ENCODE data around the gene UQCRC2. TPM values are rescaled to one million over a fixed set of nuclear protein-coding genes. Genes with fewer than 3 reads are reported as not detected.
A peak's percentile ranks its signal among the peaks of the same experiment; 100 is the strongest.

Gene UQCRC2
- total RNA-seq, 1 experiment from 2014 or later: 299 TPM

DNA sequence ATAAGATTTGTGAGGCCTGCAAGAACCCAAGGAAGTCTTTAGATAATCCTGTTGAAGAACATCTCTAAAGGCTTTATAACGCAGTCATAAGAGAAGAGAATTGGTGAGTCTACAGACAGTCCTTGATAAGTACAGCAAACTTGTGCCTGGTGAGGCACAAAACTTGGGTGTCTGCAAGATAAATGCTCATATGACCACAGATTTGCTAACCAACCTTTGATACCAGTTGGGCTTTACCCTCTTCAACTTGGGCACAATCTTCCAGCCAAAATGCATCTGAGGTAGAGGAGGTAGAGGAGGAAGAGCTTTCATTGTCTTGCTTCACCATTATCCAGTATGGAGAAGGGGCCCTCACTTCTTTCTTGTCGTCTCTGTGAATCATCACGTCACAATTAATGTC lies 30.9 kb downstream of the UQCRC2 start:
- BruUV-seq (replicated peaks): no TSS peak
- intact Hi-C loops (cut with micrococcal nuclease; ENCODE audit: unreplicated experiment): no loop called here
- Histone ChIP-seq H3K9me3 (ENCODE audit: insufficient read depth, low read depth) (no peaks in the 10 kb centered on the region), H3K4me3 (no peak overlapping the region), H3F3A (ENCODE audit: insufficient read depth, low read depth) (peaks cover 6% of the 10 kb centered on the region), H3K9me2 (ENCODE audit: insufficient read depth) (no peaks in the 10 kb centered on the region), H3K4me2 (no peak overlapping the region), H3K4me1 (replicated peaks; ENCODE audit: insufficient read depth) (no peaks in the 10 kb centered on the region), H3K27ac (no peak overlapping the region), H3K79me2 (ENCODE audit: low read depth) (no peaks in the 10 kb centered on the region), H3K27me3 (ENCODE audit: insufficient read depth, low read depth) (no peaks in the 10 kb centered on the region), H4K20me1 (ENCODE audit: insufficient read depth) (0 out of 2 replicates have a peak, but pooled peaks cover 4% of the 10 kb centered on the region), H2AFZ (no peak overlapping the region), H3K36me3 (ENCODE audit: low read depth) (peaks cover 21% of the 10 kb centered on the region)
- TF ChIP-seq, protein P1, sequence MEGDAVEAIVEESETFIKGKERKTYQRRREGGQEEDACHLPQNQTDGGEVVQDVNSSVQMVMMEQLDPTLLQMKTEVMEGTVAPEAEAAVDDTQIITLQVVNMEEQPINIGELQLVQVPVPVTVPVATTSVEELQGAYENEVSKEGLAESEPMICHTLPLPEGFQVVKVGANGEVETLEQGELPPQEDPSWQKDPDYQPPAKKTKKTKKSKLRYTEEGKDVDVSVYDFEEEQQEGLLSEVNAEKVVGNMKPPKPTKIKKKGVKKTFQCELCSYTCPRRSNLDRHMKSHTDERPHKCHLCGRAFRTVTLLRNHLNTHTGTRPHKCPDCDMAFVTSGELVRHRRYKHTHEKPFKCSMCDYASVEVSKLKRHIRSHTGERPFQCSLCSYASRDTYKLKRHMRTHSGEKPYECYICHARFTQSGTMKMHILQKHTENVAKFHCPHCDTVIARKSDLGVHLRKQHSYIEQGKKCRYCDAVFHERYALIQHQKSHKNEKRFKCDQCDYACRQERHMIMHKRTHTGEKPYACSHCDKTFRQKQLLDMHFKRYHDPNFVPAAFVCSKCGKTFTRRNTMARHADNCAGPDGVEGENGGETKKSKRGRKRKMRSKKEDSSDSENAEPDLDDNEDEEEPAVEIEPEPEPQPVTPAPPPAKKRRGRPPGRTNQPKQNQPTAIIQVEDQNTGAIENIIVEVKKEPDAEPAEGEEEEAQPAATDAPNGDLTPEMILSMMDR (conservative IDR thresholded peaks at IDR 0.05): no peak
- no peak for TF ChIP-seq EZH2 (IDR thresholded peaks at IDR 0.05; ENCODE audit: low read depth)
- POLR2A ChIA-PET (ENCODE audit: unreplicated experiment): no interaction called here
- no peak for DNase-seq
- CTCF ChIA-PET: no interaction called here

DNA sequence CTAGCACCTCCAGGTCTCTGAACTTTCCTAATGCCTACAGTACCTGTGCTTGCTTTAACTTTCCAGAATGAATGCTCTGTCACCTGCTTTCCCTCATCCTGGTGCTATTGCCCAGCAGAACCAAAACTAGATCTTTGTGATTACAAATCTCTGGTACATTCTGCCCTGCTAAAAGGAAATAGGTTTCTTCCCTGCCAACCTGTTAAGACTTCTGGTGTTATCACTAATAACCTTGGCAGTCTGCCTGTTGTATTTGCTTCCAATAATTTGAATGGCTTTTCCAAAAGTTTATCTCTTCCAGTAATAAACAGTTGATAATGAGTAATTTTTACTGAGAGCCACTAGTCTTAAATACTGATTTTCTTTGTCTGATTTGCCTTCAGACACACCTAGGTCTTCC lies 32.4 kb downstream of the UQCRC2 start:
- BruUV-seq (replicated peaks): no TSS peak
- Histone ChIP-seq H2AFZ (no peak overlapping the region), H3K4me2 (no peak overlapping the region), H3K27me3 (ENCODE audit: insufficient read depth, low read depth) (no peaks in the 10 kb centered on the region), H4K20me1 (ENCODE audit: insufficient read depth) (0 out of 2 replicates have a peak, but pooled peaks cover 4% of the 10 kb centered on the region), H3K4me3 (no peak overlapping the region), H3K27ac (no peak overlapping the region), H3F3A (ENCODE audit: insufficient read depth, low read depth) (peaks cover 6% of the 10 kb centered on the region), H3K9me3 (ENCODE audit: insufficient read depth, low read depth) (no peaks in the 10 kb centered on the region), H3K9me2 (ENCODE audit: insufficient read depth) (no peaks in the 10 kb centered on the region), H3K79me2 (ENCODE audit: low read depth) (no peaks in the 10 kb centered on the region), H3K4me1 (replicated peaks; ENCODE audit: insufficient read depth) (no peaks in the 10 kb centered on the region), H3K36me3 (ENCODE audit: low read depth) (peaks cover 18% of the 10 kb centered on the region)
- ChIA-PET POLR2A (ENCODE audit: unreplicated experiment) (no interaction called here), CTCF (no interaction called here)
- no peak for DNase-seq
- intact Hi-C loops (cut with micrococcal nuclease; ENCODE audit: unreplicated experiment): loop anchor here (5.0 kb wide), 2 partner anchors 92 to 112 kb away; no protein-coding TSS in a partner anchor
- TF ChIP-seq, protein P1 (conservative IDR thresholded peaks at IDR 0.05): peak; percentile 25; the same call in 1 of the 2 replicates
- no peak for TF ChIP-seq EZH2 (IDR thresholded peaks at IDR 0.05; ENCODE audit: low read depth)

DNA sequence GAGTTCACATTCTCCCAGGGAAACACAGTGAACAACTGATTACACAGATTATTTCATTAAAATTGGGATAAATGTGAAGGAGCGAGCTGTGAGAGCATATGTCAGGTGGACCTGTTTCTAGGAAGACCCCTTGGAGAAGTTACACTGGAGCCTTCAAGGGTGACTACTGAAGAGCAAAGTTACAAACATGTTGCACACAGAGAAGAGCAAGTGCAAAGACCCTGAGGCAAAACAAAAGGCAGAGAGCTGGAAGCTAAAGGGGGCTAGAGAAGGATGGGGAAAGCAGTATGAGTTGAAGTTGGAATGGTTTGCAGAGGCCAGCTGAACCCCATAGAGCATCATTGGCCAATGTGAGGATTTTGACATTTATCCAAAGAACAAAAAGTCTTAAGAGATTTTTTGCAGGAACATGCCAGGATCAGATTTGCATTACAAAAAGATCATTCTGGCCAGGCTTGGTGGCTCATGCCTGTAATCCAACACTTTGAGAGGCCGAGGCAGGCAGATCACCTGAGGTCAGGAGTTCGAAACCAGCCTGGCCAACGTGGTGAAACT lies 33.6 kb downstream of the UQCRC2 start:
- intact Hi-C loops (cut with micrococcal nuclease; ENCODE audit: unreplicated experiment): loop anchor here (5.0 kb wide), 2 partner anchors 91 to 111 kb away; no protein-coding TSS in a partner anchor
- H3K4me2 ChIP-seq: no peak overlapping the region
- TF ChIP-seq, protein P1 (conservative IDR thresholded peaks at IDR 0.05): no peak
- no peak for TF ChIP-seq EZH2 (IDR thresholded peaks at IDR 0.05; ENCODE audit: low read depth)
- no peak overlapping the region for H3K4me3 ChIP-seq
- CTCF ChIA-PET: no interaction called here
- H3K4me1 ChIP-seq (replicated peaks; ENCODE audit: insufficient read depth): no peaks in the 10 kb centered on the region
- H3K36me3 ChIP-seq (ENCODE audit: low read depth): peaks cover 8% of the 10 kb centered on the region; the same call in 1 of the 2 replicates
- H2AFZ ChIP-seq: no peak overlapping the region
- H3K27ac ChIP-seq: no peak overlapping the region
- no peak for DNase-seq
- H3K27me3 ChIP-seq (ENCODE audit: insufficient read depth, low read depth): no peaks in the 10 kb centered on the region
- peaks cover 6% of the 10 kb centered on the region for H3F3A ChIP-seq (ENCODE audit: insufficient read depth, low read depth)
- no peaks in the 10 kb centered on the region for H3K9me2 ChIP-seq (ENCODE audit: insufficient read depth)
- H3K9me3 ChIP-seq (ENCODE audit: insufficient read depth, low read depth): no peaks in the 10 kb centered on the region
- POLR2A ChIA-PET (ENCODE audit: unreplicated experiment): no interaction called here
- no peaks in the 10 kb centered on the region for H3K79me2 ChIP-seq (ENCODE audit: low read depth)
- no TSS peak for BruUV-seq (replicated peaks)
- H4K20me1 ChIP-seq (ENCODE audit: insufficient read depth): 0 out of 2 replicates have a peak, but pooled peaks cover 4% of the 10 kb centered on the region

Measured in PC-9 (cell line).